Muscle of leg (tissue), 11 donors: ENCODE results near the gene DRICH1. TPM values are rescaled to one million over a fixed set of nuclear protein-coding genes. Genes with fewer than 3 reads are reported as not detected.
A peak's percentile ranks its signal among the peaks of the same experiment; 100 is the strongest.
"Not testable (repeated sequence)": the region's sequence is repeated elsewhere in the genome, so short reads cannot be mapped to it uniquely, and the experiment has no call there.

Experiments
- DNase-seq: peaks from one replicate; pipeline ENCODE4 v3.0.0; 2013
- H3K27ac ChIP-seq: one replicate; pipeline ENCODE4 v1.5.1; 2013; ENCODE audit warnings: mild to moderate bottlenecking, low read length, control low read depth
- H3K27me3 ChIP-seq: one replicate; pipeline ENCODE4 v1.6.1; 2013; ENCODE audit warnings: low read length; ENCODE audit not compliant: control insufficient read depth, insufficient read depth
- H3K36me3 ChIP-seq: one replicate; pipeline ENCODE4 v1.6.1; 2013; ENCODE audit warnings: low read length; ENCODE audit not compliant: control insufficient read depth, insufficient read depth
- H3K4me1 ChIP-seq: one replicate; pipeline ENCODE4 v1.6.1; 2013; ENCODE audit warnings: low read length; ENCODE audit not compliant: control insufficient read depth, insufficient read depth
- H3K4me3 ChIP-seq: one replicate; pipeline ENCODE4 v1.5.1; 2013; ENCODE audit warnings: low read length, control low read depth
- H3K9me3 ChIP-seq: replicated peaks from 2 replicates; pipeline ENCODE4 v1.6.1; 2013; ENCODE audit warnings: low read depth, low read length; ENCODE audit not compliant: control insufficient read depth
- WGBS: methylation state at CpG from one replicate; pipeline ENCODE4 v1.1.5; 2013; ENCODE audit warnings: missing lambda C conversion rate; ENCODE audit not compliant: insufficient coverage; 5-methylcytosine and 5-hydroxymethylcytosine counted together
- polyA plus RNA-seq, 8 donors: library from polyadenylated mRNA; unstranded; fragments of 120-200 nt; gene quantifications; one replicate each; pipeline versions ENCODE4 v1.2.1 to v1.2.3, GENCODE V29; 2013; ENCODE audit warnings: inconsistent platforms in 1 of 8, low replicate concordance in 1 of 8; ENCODE audit not compliant: insufficient read length in 8 of 8, insufficient read depth in 1 of 8
- total RNA-seq: library from RNA; stranded (reverse); fragments of 120-200 nt; gene quantifications from one replicate; pipeline ENCODE4 v1.2.4, GENCODE V29; 2013

The DRICH1 gene
- total and polyA plus RNA-seq, 9 donors, result 0.43 to 1.1 (median 0.49) TPM

DNA sequence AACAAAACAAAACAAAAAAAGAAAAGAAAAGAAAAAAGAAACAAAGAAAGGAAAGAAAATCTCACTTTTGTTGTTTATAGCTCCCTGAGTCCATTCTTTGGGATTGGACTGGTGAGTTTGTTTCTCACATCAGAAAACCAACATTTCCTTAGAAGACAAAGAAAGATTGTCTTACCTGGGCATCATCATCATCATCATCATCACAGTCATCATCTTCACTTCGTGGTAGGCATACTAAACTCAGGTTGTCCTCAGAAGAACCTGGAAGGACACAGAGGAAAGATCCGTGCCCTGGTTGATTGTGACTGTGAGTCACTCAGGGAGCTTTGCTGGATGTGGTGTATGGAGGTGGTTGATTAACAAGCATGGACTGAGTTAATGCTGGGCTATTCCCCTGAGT, 10.2 kb downstream of the DRICH1 start:
- H3K27ac ChIP-seq, H3K9me3 ChIP-seq, H3K36me3 ChIP-seq, H3K4me3 ChIP-seq, H3K27me3 ChIP-seq, DNase-seq, H3K4me1 ChIP-seq: not testable (repeated sequence)
- 91% methylated on average over 1 of the region's 2 CpGs for WGBS

DNA sequence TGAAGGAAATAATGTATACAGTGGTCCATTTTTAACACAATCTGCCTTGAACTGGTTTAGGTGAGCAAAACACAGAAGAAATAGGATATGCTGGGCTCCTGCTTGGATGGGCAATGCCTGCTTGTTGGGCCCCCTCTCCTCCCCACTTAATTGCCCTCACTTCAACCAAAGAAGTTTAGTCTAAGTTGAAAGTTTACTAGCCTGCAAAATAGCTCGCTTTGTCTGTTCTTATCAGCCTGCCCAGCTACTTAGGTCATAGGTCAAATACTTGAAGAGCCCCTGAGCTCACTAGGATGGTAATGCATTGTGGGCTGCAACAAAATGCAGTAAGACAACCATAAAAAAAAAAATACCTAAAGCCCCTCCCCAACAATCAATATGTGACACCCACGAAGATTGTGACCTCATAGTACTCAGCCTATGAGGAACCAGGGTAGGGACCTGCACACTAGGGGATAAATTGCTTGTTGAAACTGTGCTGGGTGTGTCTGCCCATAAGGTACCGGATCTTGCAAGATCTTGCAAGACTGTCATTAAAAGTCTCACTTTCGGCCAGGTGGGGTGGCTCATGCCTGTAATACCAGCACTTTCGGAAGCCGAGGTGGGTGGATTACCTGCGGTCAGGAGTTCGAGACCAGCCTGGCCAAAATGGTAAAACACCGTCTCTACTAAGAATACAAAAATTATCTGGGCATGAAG, 10.9 kb downstream of the DRICH1 start:
- no peak overlapping the region for H3K27ac ChIP-seq
- 68% methylated on average over 7 of the region's 9 CpGs for WGBS
- DNase-seq, result no peak
- H3K27me3 ChIP-seq, result no peaks in the 10 kb centered on the region
- H3K4me3 ChIP-seq, result no peak overlapping the region
- H3K36me3 ChIP-seq, result no peaks in the 10 kb centered on the region
- no peaks in the 10 kb centered on the region for H3K4me1 ChIP-seq
- no peaks in the 10 kb centered on the region for H3K9me3 ChIP-seq

DNA sequence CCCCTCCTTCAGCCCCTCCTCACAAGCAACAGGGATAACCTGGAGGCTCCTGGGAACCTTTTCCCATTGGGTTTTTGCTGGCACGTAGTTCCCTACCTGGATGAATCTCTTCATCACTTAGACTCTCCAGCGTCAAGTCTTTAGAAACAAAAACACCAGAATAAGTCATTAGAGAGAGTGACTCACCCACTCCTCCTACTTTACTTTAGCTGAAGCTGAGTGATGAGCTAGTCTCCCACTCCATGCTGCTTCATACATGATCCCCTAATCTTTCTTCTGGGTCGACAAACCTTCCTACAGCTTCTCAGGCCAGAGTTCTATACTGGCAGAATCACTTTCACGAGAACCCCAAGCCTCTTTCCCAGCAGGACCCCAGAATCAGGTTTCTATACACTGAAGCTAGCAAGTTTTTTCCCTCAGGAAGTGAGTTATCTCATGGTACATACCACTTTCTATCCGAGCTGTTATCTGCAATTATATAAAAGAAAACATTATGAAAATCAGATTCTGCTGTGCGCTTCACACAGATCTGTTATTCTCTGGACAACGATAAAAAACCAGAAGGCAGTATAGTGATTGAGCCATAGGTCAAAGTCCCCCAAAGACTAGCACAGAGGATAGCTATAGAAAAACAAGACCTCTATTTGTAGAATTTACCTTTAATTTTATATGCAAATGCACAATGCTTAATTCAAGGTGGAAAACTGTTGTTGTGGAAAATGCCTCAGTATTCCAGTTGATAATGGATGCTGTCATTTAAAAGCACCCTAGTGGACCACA, 18.7 kb downstream of the DRICH1 start:
- 81% methylated on average over 4 of the region's 7 CpGs for WGBS
- no peak overlapping the region for H3K4me3 ChIP-seq
- no peak for DNase-seq
- no peaks in the 10 kb centered on the region for H3K36me3 ChIP-seq
- no peaks in the 10 kb centered on the region for H3K9me3 ChIP-seq
- H3K4me1 ChIP-seq, result no peaks in the 10 kb centered on the region
- no peak overlapping the region for H3K27ac ChIP-seq
- no peaks in the 10 kb centered on the region for H3K27me3 ChIP-seq

DNA sequence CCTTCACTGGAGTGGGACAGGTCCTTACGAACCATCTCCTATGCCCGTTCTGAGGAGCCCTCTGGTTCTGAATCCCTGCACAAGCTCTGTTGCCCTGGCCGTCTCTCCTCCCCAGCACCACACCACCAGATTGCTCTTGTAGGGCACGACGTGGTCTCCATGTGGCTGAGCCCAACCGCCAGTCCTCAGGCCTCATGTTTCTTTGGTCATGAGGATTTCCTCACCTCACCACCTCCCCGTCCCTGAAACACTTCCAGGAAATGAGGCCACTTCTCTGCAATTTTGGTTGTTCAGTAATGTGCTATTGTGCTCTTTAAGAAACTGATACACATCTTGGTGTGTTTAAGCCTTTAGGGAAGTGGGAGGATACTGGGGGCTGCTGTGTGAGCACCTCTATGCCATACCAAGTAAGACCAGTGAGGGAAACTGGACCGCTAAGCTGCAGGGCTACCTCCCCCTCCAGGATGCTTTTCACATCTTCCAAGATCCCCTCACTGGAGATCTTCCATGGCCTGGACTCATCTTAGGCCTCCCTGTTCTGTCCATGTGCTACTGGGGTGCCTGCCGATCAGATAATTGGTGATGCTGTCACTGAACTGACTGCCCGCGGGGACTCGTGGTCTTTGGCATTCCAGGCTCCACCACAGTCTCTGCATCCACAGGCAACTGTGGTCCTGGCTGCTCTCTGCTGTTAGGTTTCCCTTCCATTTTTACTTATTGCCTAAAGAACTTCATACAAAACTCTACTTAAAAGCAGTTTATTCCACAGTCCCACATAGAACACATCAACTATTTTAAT, 21.9 kb downstream of the DRICH1 start:
- Histone ChIP-seq H3K36me3 (no peaks in the 10 kb centered on the region), H3K4me3 (no peak overlapping the region), H3K9me3 (no peaks in the 10 kb centered on the region), H3K27me3 (no peaks in the 10 kb centered on the region), H3K27ac (no peak overlapping the region), H3K4me1 (no peaks in the 10 kb centered on the region)
- no peak for DNase-seq
- WGBS, result 68% methylated on average over 11 of the region's 12 CpGs

DNA sequence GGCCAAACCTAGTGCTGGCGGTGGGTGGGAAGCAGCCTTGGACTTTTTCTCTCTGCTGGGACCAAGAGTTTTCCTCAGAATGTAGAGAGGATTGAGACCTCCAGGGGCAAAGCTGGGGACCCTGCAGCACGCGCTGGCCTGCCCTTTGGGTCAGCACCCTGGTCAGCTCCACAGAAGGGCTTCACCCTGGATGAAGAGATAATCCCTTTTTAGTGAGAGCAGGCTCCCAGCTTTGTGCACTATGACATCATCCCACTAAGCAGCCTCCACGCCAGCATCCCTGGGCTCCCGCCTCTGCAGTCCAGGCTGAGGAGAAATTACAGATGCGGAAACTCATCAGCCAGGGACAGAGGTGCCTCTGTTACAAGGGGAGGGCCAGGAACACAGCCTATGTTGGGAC, 23.5 kb downstream of the DRICH1 start:
- no peaks in the 10 kb centered on the region for H3K9me3 ChIP-seq
- no peaks in the 10 kb centered on the region for H3K27me3 ChIP-seq
- H3K36me3 ChIP-seq, result no peaks in the 10 kb centered on the region
- no peaks in the 10 kb centered on the region for H3K4me1 ChIP-seq
- WGBS, result 11% methylated on average over 4 of the region's 6 CpGs
- no peak overlapping the region for H3K27ac ChIP-seq
- H3K4me3 ChIP-seq, result no peak overlapping the region
- DNase-seq, result peak; percentile 52

DNA sequence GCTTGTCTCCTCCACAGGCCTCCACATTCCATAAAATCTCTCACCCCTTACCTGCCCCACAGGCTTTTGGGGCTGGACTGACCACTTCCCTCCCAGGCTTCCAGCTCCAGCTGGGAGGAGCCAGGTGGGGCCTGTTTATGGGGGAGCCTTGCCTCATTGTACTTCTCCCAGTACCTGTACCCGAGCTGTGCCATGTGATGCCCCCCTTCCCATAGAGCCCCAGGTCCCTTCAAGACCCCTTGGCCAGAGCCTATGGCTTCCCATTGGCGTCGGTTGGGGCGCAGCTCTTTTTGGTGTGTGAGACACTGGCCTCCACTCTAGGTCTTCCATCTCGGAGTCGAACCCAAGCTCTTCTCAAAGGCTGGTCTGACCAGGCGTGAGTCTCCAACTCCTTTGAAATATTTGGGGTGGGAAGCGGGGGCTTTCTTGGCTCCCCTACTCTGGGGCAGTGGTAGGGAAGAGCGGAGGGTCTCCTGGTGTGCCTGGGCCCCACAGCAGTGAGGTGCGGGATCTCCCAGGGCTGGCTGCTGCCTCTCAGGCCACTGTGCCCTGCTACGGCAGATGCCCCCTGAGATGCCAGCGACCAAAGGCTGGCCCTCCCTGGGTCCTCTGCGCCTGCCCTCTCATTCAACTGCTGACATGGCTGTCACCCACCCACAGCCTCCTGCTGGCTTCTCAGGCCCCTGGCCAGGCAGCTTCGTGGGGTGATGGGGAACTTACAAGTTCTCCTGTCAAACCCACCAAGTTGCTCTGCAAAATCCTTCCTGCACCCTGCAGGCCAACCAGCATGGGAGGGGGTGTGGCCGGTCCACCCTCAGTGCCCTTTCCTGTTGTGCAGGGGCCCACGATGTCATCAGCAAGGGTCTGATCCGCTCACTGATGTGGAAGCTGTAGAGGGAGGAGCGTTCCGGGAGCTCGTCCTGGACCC, 25.7 kb downstream of the DRICH1 start:
- Histone ChIP-seq H3K36me3 (no peaks in the 10 kb centered on the region), H3K4me1 (no peaks in the 10 kb centered on the region), H3K4me3 (no peak overlapping the region), H3K27ac (no peak overlapping the region), H3K27me3 (peaks cover 5% of the 10 kb centered on the region), H3K9me3 (no peaks in the 10 kb centered on the region)
- WGBS, result 78% methylated on average over 13 of the region's 20 CpGs
- DNase-seq, result no peak

DNA sequence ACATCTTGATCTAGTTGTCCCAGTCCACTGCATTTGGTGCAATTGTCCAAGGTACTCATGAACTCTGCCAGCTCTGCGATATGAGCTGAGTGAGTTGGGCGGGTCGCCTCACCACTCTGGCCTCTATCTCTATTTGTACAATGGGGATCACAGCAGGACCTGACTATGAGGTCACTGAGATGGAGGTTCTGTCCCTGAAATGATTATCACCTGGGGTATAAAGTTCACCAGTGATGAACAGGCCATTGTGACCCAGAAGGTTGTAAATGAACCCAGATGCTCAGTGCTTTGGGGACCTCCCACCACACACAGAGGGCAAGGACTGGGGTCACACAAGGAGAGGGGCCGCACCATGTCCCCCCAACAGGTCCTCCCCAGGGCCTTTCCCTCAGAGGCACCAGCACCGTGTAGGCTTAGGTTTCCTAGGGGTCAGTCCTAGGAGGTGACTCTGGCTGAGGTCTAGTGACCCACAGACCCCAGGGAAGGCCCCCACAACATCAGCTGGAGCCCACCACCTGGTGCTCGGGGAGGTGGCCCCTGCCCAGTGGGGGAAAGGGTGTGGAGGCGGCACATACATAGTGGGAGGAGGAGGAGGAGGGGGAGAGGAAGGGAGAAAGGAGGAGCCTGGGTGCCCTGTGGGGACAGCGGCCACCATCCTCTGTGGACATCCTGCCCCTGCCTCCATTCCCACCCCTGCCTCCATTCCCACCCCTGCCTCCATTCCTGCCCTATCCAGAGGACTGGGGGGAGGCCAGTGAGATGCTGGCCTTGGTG, 27.0 kb downstream of the DRICH1 start:
- no peak overlapping the region for H3K27ac ChIP-seq
- DNase-seq, result no peak
- H3K4me1 ChIP-seq, result no peaks in the 10 kb centered on the region
- no peaks in the 10 kb centered on the region for H3K9me3 ChIP-seq
- no peaks in the 10 kb centered on the region for H3K36me3 ChIP-seq
- no peak overlapping the region for H3K4me3 ChIP-seq
- H3K27me3 ChIP-seq, result peaks cover 5% of the 10 kb centered on the region
- 40% methylated on average over 1 of the region's 8 CpGs for WGBS

DNA sequence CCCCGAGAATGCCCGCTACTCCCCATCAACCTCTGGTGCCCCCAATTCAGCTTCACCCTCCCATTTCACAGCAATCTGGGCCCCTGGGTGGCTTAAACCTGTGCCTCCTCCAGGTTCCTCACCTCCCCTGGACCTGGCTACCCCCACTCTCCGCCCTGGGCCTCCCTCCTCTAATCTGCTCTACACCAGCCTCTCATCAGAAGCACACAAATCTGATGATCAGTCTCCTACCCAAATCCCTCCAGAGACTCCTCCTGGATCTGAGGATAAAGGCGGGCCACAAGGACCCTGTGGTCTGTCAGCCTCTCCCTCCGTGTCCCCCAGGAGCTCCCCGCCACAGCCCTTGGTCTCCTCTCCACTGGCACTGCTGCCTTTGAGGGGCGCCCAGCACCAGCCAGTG, 28.9 kb downstream of the DRICH1 start:
- 57% methylated on average over 7 of the region's 7 CpGs for WGBS
- H3K27ac ChIP-seq, result no peak overlapping the region
- H3K27me3 ChIP-seq, result peaks cover 5% of the 10 kb centered on the region
- no peak for DNase-seq
- no peaks in the 10 kb centered on the region for H3K9me3 ChIP-seq
- H3K36me3 ChIP-seq, result no peaks in the 10 kb centered on the region
- H3K4me1 ChIP-seq, result no peaks in the 10 kb centered on the region
- H3K4me3 ChIP-seq, result no peak overlapping the region

DNA sequence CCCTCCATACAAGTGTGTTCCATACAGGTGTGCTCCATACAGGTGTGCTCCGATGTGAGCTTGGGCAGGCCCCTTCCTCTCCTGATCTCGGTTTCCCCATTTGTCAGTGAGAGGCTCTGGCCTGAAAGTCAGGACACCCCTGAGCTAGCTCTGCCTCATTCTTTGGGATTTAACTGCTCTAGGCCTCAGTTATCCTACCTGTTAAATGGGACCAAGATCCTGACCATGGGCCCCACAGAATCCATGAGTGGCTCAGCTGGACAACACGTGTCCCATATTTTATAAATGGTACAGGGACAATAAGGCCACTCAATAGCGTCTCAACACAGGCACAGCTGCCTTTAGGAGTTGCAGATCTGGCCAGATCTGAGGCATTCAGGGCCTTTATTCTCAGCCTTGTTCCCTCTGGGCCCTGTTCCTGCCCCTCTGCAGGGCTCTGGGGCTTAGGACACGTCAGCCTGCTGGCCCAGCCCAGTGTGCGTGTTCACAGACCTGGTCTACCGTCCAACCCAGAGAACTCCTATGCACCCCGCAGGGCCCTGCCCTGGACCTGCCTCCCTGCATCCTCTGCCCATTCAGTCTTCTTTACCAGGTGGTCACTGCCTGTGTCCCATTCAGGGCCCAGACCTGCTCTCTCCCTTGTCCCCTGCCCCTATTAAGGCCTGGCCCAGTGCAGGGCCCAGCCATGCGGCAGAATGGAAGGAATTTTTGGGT, 33.2 kb downstream of the DRICH1 start:
- Histone ChIP-seq H3K4me3 (no peak overlapping the region), H3K27ac (no peak overlapping the region), H3K36me3 (no peaks in the 10 kb centered on the region), H3K4me1 (no peaks in the 10 kb centered on the region), H3K9me3 (no peaks in the 10 kb centered on the region), H3K27me3 (peaks cover 5% of the 10 kb centered on the region)
- 97% methylated on average over 8 of the region's 9 CpGs for WGBS
- no peak for DNase-seq
